Stimulated activated CD8-positive, alpha-beta memory T cell treated with anti-CD3 and anti-CD28 coated beads, Interleukin-15, amount 100 ng/mL, for 4 hours (primary cell): ENCODE measurements around the gene TSC2.
"Not testable (repeated sequence)": the region's sequence is repeated elsewhere in the genome, so short reads cannot be mapped to it uniquely, and the experiment has no call there.

ENCODE experiments used
- DNase-seq, 2 donors: peaks; one replicate each; pipeline ENCODE4 v3.0.0-alpha.2; 2020; ENCODE audit warnings: low read depth in 2 of 2

TSC2 gene

GRCh38 chr16:2086106-2086742 lies 38.4 kb downstream of the TSC2 start:
- DNase-seq: no peak

- no peak for DNase-seq
Measured at GRCh38 chr16:2086812-2087747, 39.3 kb downstream of the TSC2 start.

GRCh38 chr16:2087748-2088631 lies 40.2 kb downstream of the TSC2 start:
- DNase-seq: no peak

- DNase-seq: no peak
Measured at GRCh38 chr16:2088759-2089358, 41.1 kb downstream of the TSC2 start.

GRCh38 chr16:2089706-2090480 lies 42.1 kb downstream of the TSC2 start:
- no peak for DNase-seq

- DNase-seq: no peak
Measured at GRCh38 chr16:2090481-2090776, 42.6 kb downstream of the TSC2 start.

- no peak for DNase-seq
Measured at GRCh38 chr16:2090777-2091546, 43.2 kb downstream of the TSC2 start.

- no peak for DNase-seq
Measured at GRCh38 chr16:2091547-2092255, 43.9 kb downstream of the TSC2 start.

- DNase-seq: no peak
Measured at GRCh38 chr16:2092256-2092620, 44.5 kb downstream of the TSC2 start.

GRCh38 chr16:2092866-2093265 lies 45.1 kb downstream of the TSC2 start:
- no peak for DNase-seq

GRCh38 chr16:2093793-2094192 lies 46.0 kb downstream of the TSC2 start:
- no peak for DNase-seq

- no peak for DNase-seq
Measured at GRCh38 chr16:2095315-2095853, 47.6 kb downstream of the TSC2 start.

- DNase-seq: no peak
Measured at GRCh38 chr16:2095918-2096582, 48.3 kb downstream of the TSC2 start.

- no peak for DNase-seq
Measured at GRCh38 chr16:2096853-2097595, 49.2 kb downstream of the TSC2 start.

- DNase-seq: not testable (repeated sequence)
Measured at GRCh38 chr16:2097689-2098088, 49.9 kb downstream of the TSC2 start.

- not testable (repeated sequence) for DNase-seq
Measured at GRCh38 chr16:2101581-2101980, 53.8 kb downstream of the TSC2 start.

- DNase-seq: no peak
Measured at GRCh38 chr16:2102471-2102870, 54.7 kb downstream of the TSC2 start.

- DNase-seq: not testable (repeated sequence)
Measured at GRCh38 chr16:2104464-2104863, 56.7 kb downstream of the TSC2 start.
